DOHH2 (cell line): Measurements from ENCODE around the gene MMP2.

Experiments
- EZH2phosphoT487 ChIP-seq: fragments of 200-600 bp; sonication (generic); IDR thresholded peaks from 2 replicates; pipeline ENCODE4 v1.6.1; 2017; ENCODE audit warnings: borderline replicate concordance, mild to moderate bottlenecking, antibody characterized with exemption, low read length, moderate library complexity, mixed read lengths
- TF ChIP-seq, protein P1 (sequence below): fragments of 200-600 bp; sonication (generic); IDR thresholded peaks from one replicate; pipeline ENCODE4 v1.5.1; 2014; ENCODE audit warnings: antibody characterized with exemption, mild to moderate bottlenecking, low read depth, low read length; ENCODE audit not compliant: poor library complexity, severe bottlenecking

DNA sequence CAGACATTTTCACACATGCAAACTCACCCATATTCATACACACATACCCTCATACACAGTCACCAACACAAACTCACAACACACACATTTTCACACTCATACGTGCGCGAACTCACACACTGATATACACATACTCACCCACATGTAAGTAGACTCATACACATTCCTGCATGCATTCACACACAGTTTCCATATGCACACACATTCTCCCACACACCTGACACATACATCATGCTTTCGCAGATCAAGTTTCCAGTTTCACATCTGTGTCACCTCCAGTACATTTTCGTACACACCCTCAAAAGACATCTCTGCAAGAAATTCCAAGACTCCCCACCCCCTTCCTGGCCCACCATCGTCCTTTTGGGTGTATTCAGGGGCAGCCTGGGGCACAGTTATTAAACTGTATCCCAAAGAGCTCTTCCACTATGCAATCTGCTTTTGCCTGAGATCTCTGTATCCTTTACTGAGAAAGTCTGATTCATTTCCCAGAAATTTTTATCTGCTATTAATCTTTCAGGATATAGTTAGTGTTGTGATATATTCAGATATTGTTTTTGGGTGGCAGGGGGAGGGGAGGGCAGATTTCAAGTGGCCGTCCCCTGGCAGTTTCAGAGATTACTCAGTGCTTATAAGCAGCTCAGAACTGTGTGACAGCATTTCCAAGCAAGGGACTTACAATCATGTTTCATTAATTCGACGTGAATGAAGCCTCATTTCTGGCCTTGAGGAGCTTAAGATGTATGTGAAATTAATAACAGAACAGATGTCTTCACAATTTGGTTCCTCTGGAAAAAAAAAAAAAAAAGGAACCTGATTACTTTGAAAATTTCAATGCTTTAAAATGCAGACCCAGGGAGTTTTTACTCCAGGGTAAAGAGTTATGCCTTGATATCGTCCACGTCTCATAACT is 35.3 kb upstream of the MMP2 start:
- TF ChIP-seq, protein P1, sequence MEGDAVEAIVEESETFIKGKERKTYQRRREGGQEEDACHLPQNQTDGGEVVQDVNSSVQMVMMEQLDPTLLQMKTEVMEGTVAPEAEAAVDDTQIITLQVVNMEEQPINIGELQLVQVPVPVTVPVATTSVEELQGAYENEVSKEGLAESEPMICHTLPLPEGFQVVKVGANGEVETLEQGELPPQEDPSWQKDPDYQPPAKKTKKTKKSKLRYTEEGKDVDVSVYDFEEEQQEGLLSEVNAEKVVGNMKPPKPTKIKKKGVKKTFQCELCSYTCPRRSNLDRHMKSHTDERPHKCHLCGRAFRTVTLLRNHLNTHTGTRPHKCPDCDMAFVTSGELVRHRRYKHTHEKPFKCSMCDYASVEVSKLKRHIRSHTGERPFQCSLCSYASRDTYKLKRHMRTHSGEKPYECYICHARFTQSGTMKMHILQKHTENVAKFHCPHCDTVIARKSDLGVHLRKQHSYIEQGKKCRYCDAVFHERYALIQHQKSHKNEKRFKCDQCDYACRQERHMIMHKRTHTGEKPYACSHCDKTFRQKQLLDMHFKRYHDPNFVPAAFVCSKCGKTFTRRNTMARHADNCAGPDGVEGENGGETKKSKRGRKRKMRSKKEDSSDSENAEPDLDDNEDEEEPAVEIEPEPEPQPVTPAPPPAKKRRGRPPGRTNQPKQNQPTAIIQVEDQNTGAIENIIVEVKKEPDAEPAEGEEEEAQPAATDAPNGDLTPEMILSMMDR: no peak
- TF ChIP-seq EZH2phosphoT487: no peak
